Astrocyte (in vitro differentiated cells and primary cell): ENCODE measurements around the gene ME3. TPM values are rescaled to one million over a fixed set of nuclear protein-coding genes. Genes with fewer than 3 reads are reported as not detected.

Experiments used
- DNase-seq: peaks from one replicate; pipeline ENCODE4 v3.0.0-alpha.2; 2010; ENCODE audit warnings: low read depth
- FAIRE-seq: peaks from 2 replicates; lab custom pipeline; 2011; peaks lifted over from hg19 to GRCh38; lab: Jason Lieb, UNC
- H2AFZ ChIP-seq: 2 replicates; pipeline ENCODE4 v1.6.0; 2012; ENCODE audit warnings: low read depth, low read length, inconsistent platforms
- H3K27ac ChIP-seq: 2 replicates; pipeline ENCODE4 v1.5.1; 2011; ENCODE audit warnings: low read depth, low read length, inconsistent platforms
- H3K27me3 ChIP-seq: 2 replicates; pipeline ENCODE4 v1.6.0; 2011; ENCODE audit warnings: low read length, inconsistent platforms; ENCODE audit not compliant: insufficient read depth
- H3K36me3 ChIP-seq: 2 replicates; pipeline ENCODE4 v1.5.1; 2011; ENCODE audit warnings: low read length, inconsistent platforms; ENCODE audit not compliant: insufficient read depth
- H3K4me1 ChIP-seq: 2 replicates; pipeline ENCODE4 v1.5.1; 2011; ENCODE audit warnings: low read length, inconsistent platforms; ENCODE audit not compliant: insufficient read depth
- H3K4me2 ChIP-seq: 2 replicates; pipeline ENCODE4 v1.6.0; 2012; ENCODE audit warnings: low read length, inconsistent platforms
- H3K4me3 ChIP-seq: 2 replicates; pipeline ENCODE4 v1.5.1; 2011; ENCODE audit warnings: low read depth, mild to moderate bottlenecking, low read length, inconsistent platforms; ENCODE audit not compliant: insufficient read depth
- H3K79me2 ChIP-seq: 2 replicates; pipeline ENCODE4 v1.6.0; 2012; ENCODE audit warnings: mild to moderate bottlenecking, low read length, inconsistent platforms; ENCODE audit not compliant: insufficient read depth
- H3K9ac ChIP-seq: 2 replicates; pipeline ENCODE4 v1.6.0; 2012; ENCODE audit warnings: mild to moderate bottlenecking, low read length, inconsistent platforms
- H3K9me3 ChIP-seq: 2 replicates; pipeline ENCODE4 v1.5.1; 2012; ENCODE audit warnings: low read depth, mild to moderate bottlenecking, low read length, inconsistent platforms; ENCODE audit not compliant: insufficient read depth
- H4K20me1 ChIP-seq: 2 replicates; pipeline ENCODE4 v1.6.0; 2012; ENCODE audit warnings: low read length, inconsistent platforms; ENCODE audit not compliant: insufficient read depth
- H3K27ac Mint-ChIP-seq: one replicate; pipeline ENCODE4 v1.8.0; 2021; ENCODE audit warnings: mild to moderate bottlenecking, mixed read lengths; ENCODE audit not compliant: unreplicated experiment
- H3K27me3 Mint-ChIP-seq: one replicate; pipeline ENCODE4 v1.8.0; 2021; ENCODE audit warnings: low read depth, mixed read lengths; ENCODE audit not compliant: unreplicated experiment
- H3K36me3 Mint-ChIP-seq: one replicate; pipeline ENCODE4 v1.8.0; 2021; ENCODE audit warnings: low read depth, mixed read lengths; ENCODE audit not compliant: unreplicated experiment
- H3K4me1 Mint-ChIP-seq: one replicate; pipeline ENCODE4 v1.8.0; 2021; ENCODE audit warnings: low read depth, mixed read lengths; ENCODE audit not compliant: unreplicated experiment
- H3K4me3 Mint-ChIP-seq: one replicate; pipeline ENCODE4 v1.8.0; 2021; ENCODE audit warnings: mild to moderate bottlenecking, moderate library complexity, mixed read lengths; ENCODE audit not compliant: unreplicated experiment
- H3K9me3 Mint-ChIP-seq: one replicate; pipeline ENCODE4 v1.8.0; 2021; ENCODE audit warnings: mild to moderate bottlenecking, mixed read lengths; ENCODE audit not compliant: unreplicated experiment
- CTCF ChIP-seq: IDR thresholded peaks from 2 replicates; pipeline ENCODE4 v1.5.1; 2011; ENCODE audit warnings: low read depth, mild to moderate bottlenecking, inconsistent platforms, low read length, moderate library complexity; ENCODE audit not compliant: insufficient read depth
- EZH2 ChIP-seq: IDR thresholded peaks from 2 replicates; pipeline ENCODE4 v1.6.1; 2012; ENCODE audit warnings: mild to moderate bottlenecking, low read length, inconsistent platforms; ENCODE audit not compliant: insufficient read depth
- total RNA-seq: library from RNA; stranded (reverse); gene quantifications from 2 replicates; pipeline ENCODE4 v1.2.1, GENCODE V29; 2021

ME3 gene
- total RNA-seq, 1 donor from 2014 or later, result 28.6 TPM

GRCh38 chr11:86575927-86576326 lies 96.5 kb downstream of the ME3 start:
- no peak for FAIRE-seq
- Histone ChIP-seq H3K9ac (peak overlapping the region; percentile 13), H4K20me1 (no peaks in the 10 kb centered on the region), H3K27me3 (no peaks in the 10 kb centered on the region), H3K79me2 (no peaks in the 10 kb centered on the region), H3K36me3 (no peaks in the 10 kb centered on the region), H3K4me2 (peak overlapping the region; percentile 12), H3K27ac (peak overlapping the region; percentile 33), H3K4me1 (peaks cover 41% of the 10 kb centered on the region), H2AFZ (no peak overlapping the region), H3K9me3 (no peaks in the 10 kb centered on the region), H3K4me3 (no peak overlapping the region)
- Mint-ChIP-seq H3K36me3 (peaks cover 6% of the 10 kb centered on the region), H3K4me1 (peaks cover 31% of the 10 kb centered on the region), H3K27ac (no peak overlapping the region), H3K27me3 (no peaks in the 10 kb centered on the region), H3K9me3 (peaks cover 2% of the 10 kb centered on the region), H3K4me3 (no peak overlapping the region)
- no peak for DNase-seq
- no peak for TF ChIP-seq EZH2
- TF ChIP-seq CTCF, result no peak

GRCh38 chr11:86575208-86575855 lies 97.1 kb downstream of the ME3 start:
- H4K20me1 ChIP-seq, result no peaks in the 10 kb centered on the region
- peak; percentile 92 for DNase-seq
- peaks cover 31% of the 10 kb centered on the region for H3K4me1 Mint-ChIP-seq
- peak overlapping the region; percentile 59 for H3K27ac ChIP-seq
- H3K36me3 ChIP-seq, result no peaks in the 10 kb centered on the region
- H2AFZ ChIP-seq, result no peak overlapping the region
- peaks cover 6% of the 10 kb centered on the region for H3K36me3 Mint-ChIP-seq
- peaks cover 41% of the 10 kb centered on the region for H3K4me1 ChIP-seq
- no peak for FAIRE-seq
- TF ChIP-seq EZH2 (no peak), CTCF (no peak)
- H3K9me3 ChIP-seq, result no peaks in the 10 kb centered on the region
- H3K4me3 Mint-ChIP-seq, result no peak overlapping the region
- no peaks in the 10 kb centered on the region for H3K27me3 Mint-ChIP-seq
- peak overlapping the region; percentile 27 for H3K4me2 ChIP-seq
- H3K27me3 ChIP-seq, result no peaks in the 10 kb centered on the region
- no peak overlapping the region for H3K4me3 ChIP-seq
- no peak overlapping the region for H3K27ac Mint-ChIP-seq
- peak overlapping the region; percentile 5 for H3K9ac ChIP-seq
- peaks cover 2% of the 10 kb centered on the region for H3K9me3 Mint-ChIP-seq
- H3K79me2 ChIP-seq, result no peaks in the 10 kb centered on the region
